Karpas-422 (cell line): ENCODE data around the gene IFNL3. TPM values are rescaled to one million over a fixed set of nuclear protein-coding genes. Genes with fewer than 3 reads are reported as not detected.
"Not testable (repeated sequence)": the region's sequence is repeated elsewhere in the genome, so short reads cannot be mapped to it uniquely, and the experiment has no call there.

Source experiments
- DNase-seq: peaks from one replicate; pipeline ENCODE4 v3.0.0-alpha.2; 2015
- H2AFZ ChIP-seq: fragments of 200-600 bp; sonication (generic); 2 replicates; pipeline ENCODE4 v1.6.1; 2014; ENCODE audit warnings: antibody characterized with exemption, low read length, mixed read lengths
- H3K27ac ChIP-seq: fragments of 200-600 bp; sonication (generic); 2 replicates; pipeline ENCODE4 v1.5.1; 2014; ENCODE audit warnings: mild to moderate bottlenecking, low read length, moderate library complexity
- H3K27me3 ChIP-seq: fragments of 200-600 bp; sonication (generic); 2 replicates; pipeline ENCODE4 v1.6.1; 2014; ENCODE audit warnings: low read length, mixed read lengths
- H3K36me3 ChIP-seq: fragments of 200-600 bp; sonication (generic); 2 replicates; pipeline ENCODE4 v1.6.1; 2014; ENCODE audit warnings: low read length, mixed read lengths; ENCODE audit not compliant: insufficient read depth
- H3K4me1 ChIP-seq: fragments of 200-600 bp; sonication (generic); 2 replicates; pipeline ENCODE4 v1.6.1; 2014; ENCODE audit warnings: mild to moderate bottlenecking, low read length, mixed read lengths
- H3K4me2 ChIP-seq: fragments of 200-600 bp; sonication (generic); 2 replicates; pipeline ENCODE4 v1.6.1; 2014; ENCODE audit warnings: low read length, low read depth, mild to moderate bottlenecking; ENCODE audit not compliant: poor library complexity, severe bottlenecking
- H3K4me3 ChIP-seq: fragments of 200-600 bp; sonication (generic); 2 replicates; pipeline ENCODE4 v1.5.1; 2014; ENCODE audit warnings: mild to moderate bottlenecking, antibody characterized with exemption, low read length, mixed read lengths
- H3K79me2 ChIP-seq: fragments of 200-600 bp; sonication (generic); 2 replicates; pipeline ENCODE4 v1.6.1; 2014; ENCODE audit warnings: mild to moderate bottlenecking, low read length, mixed read lengths
- H3K9ac ChIP-seq: fragments of 200-600 bp; sonication (generic); 2 replicates; pipeline ENCODE4 v1.6.0; 2014; ENCODE audit warnings: low read length
- H3K9me2 ChIP-seq: fragments of 200-600 bp; sonication (generic), shearing (Covaris generic); replicated peaks from 2 replicates; pipeline ENCODE4 v1.6.0; 2014; ENCODE audit warnings: mild to moderate bottlenecking, low read length, moderate library complexity; ENCODE audit not compliant: insufficient read depth
- H3K9me3 ChIP-seq: fragments of 300-700, 200-600 bp; sonication (generic); 2 replicates; pipeline ENCODE4 v1.6.1; 2014; ENCODE audit warnings: low read length, mixed read lengths
- H4K20me1 ChIP-seq: fragments of 200-600 bp; sonication (generic); 2 replicates; pipeline ENCODE4 v1.6.1; 2014; ENCODE audit warnings: mild to moderate bottlenecking, antibody characterized with exemption, low read length, low read depth; ENCODE audit not compliant: insufficient read depth
- total RNA-seq: library from RNA; depleted of rRNA; stranded (reverse); fragments of >200 nt; shearing (Covaris generic); gene quantifications from 2 replicates; pipeline ENCODE4 v1.2.3, GENCODE V29; 2014; ENCODE audit warnings: low replicate concordance

IFNL3 gene
- total RNA-seq, 1 experiment from 2014 or later: not detected

DNA sequence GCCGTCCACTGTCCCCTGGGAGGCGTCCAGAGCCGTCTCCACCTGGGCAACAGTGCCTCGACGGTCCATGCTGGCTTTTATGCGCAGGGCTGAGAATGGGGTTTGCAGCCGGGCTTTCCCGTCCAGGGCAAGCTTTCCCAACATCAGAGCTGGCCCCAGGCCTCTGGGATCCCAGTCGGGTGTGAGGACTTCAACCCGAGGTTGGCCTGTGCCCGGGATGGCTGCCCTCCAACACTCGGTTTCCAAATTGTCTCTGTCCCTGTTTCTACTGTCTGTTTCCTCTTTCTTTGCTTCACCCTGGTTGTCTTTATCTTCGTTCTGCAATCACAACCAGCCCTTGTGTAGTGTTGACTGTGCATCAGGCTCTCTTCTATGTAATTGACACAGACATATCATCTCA, 4.0 kb upstream of the IFNL3 start, which contains the start of gene IFNL4:
Gene IFNL4 (minus strand): TSS at position 51 of the 400 bp plus-strand sequence.
- no peak within 1 kb of the TSS for H3K4me3 ChIP-seq

GRCh38 chr19:39247701-39248664, 3.2 kb upstream of the IFNL3 start:
- H3K9ac ChIP-seq: no peak overlapping the region
- no peaks in the 10 kb centered on the region for H3K9me2 ChIP-seq
- H3K4me2 ChIP-seq: no peak overlapping the region

More for the DNA sequence above, 4.0 kb upstream of the IFNL3 start, which contains the start of gene IFNL4:
- Histone ChIP-seq H3K27ac (no peak within 1 kb of the TSS), H3K27me3 (no peaks in the 10 kb centered on the region), H2AFZ (no peak within 1 kb of the TSS), H3K9me2 (no peaks in the 10 kb centered on the region), H3K4me1 (no peaks in the 10 kb centered on the region), H3K79me2 (no peaks in the 10 kb centered on the region), H3K9me3 (no peaks in the 10 kb centered on the region), H3K4me2 (no peak within 1 kb of the TSS), H3K9ac (no peak within 1 kb of the TSS), H3K36me3 (no peaks in the 10 kb centered on the region), H4K20me1 (no peaks in the 10 kb centered on the region)
- no peak for DNase-seq

GRCh38 chr19:39246951-39247669, 2.3 kb upstream of the IFNL3 start:
- H4K20me1 ChIP-seq: no peaks in the 10 kb centered on the region
- no peak overlapping the region for H2AFZ ChIP-seq
- no peaks in the 10 kb centered on the region for H3K4me1 ChIP-seq
- no peak overlapping the region for H3K4me2 ChIP-seq
- H3K36me3 ChIP-seq: no peaks in the 10 kb centered on the region
- no peak overlapping the region for H3K27ac ChIP-seq
- H3K4me3 ChIP-seq: no peak overlapping the region
- H3K9me3 ChIP-seq: no peaks in the 10 kb centered on the region
- H3K79me2 ChIP-seq: no peaks in the 10 kb centered on the region
- no peaks in the 10 kb centered on the region for H3K27me3 ChIP-seq
- no peak for DNase-seq
- no peak overlapping the region for H3K9ac ChIP-seq
- no peaks in the 10 kb centered on the region for H3K9me2 ChIP-seq

More at GRCh38 chr19:39247701-39248664, 3.2 kb upstream of the IFNL3 start:
- no peak for DNase-seq
- Histone ChIP-seq H3K4me3 (no peak overlapping the region), H3K36me3 (no peaks in the 10 kb centered on the region), H3K4me1 (no peaks in the 10 kb centered on the region), H3K79me2 (no peaks in the 10 kb centered on the region), H3K27ac (no peak overlapping the region), H3K27me3 (no peaks in the 10 kb centered on the region), H2AFZ (no peak overlapping the region), H4K20me1 (no peaks in the 10 kb centered on the region), H3K9me3 (no peaks in the 10 kb centered on the region)

DNA sequence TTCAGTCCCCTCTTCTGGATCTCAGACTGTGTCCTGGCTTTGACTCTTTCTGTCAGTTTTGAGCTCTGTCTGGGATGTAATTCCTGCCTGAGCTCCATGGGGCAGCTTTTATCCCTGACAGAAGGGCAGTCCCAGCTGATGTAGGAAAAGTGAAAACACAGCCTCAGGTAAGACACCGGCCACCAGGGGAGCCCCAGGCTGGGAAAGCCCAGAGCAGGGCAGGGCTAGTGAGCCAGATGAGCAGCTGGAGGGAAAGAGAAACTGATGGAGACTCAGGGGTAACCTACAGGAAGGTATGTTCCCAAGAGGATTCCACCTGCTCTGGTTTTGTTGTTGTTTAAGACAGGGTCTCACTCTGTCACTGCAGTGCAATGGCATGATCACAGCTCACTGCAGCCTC, 360 bp upstream of the IFNL3 start:
- H3K4me3 ChIP-seq, H3K27me3 ChIP-seq, H3K9ac ChIP-seq, H3K4me2 ChIP-seq, H3K9me3 ChIP-seq, H3K9me2 ChIP-seq, H4K20me1 ChIP-seq, DNase-seq, H2AFZ ChIP-seq, H3K4me1 ChIP-seq, H3K79me2 ChIP-seq, H3K36me3 ChIP-seq, H3K27ac ChIP-seq: not testable (repeated sequence)

DNA sequence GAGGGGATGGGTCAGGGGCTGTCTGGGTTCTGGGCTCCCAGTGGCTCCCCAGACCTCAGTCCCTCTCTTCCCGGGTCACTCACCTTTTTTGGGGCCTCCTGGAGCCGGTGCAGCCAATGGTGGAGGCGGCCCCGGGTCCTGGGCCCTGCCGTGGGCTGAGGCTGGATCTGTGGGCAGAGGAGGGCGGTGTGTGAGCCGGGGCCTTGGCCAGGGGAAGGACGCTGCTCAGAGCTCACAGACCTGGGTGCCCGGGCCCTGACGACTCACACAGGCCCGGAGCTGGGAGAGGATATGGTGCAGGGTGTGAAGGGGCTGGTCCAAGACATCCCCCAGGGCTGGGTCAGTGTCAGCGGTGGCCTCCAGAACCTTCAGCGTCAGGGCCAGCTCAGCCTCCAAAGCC, 1.1 kb downstream of the IFNL3 start:
- not testable (repeated sequence) for H3K79me2 ChIP-seq, H3K4me3 ChIP-seq

DNA sequence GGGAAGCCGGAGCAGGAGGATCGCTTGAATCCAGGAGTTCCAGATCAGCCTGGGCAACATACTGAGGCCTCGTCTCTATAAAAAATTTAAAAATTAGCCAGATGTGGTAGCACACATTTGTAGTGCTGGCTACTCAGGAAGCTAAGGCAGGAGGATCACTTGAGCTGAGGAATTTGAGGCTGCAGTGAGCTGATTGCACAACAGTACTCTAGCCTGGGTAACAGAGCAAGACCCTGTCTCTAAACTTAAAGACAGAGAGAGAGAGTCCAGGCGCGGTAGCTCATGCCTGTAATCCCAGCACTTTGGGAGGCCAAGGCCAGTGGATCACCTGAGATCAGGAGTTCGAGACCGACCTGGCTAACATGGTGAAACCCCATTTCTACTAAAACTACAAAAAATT, 4.4 kb downstream of the IFNL3 start:
- Histone ChIP-seq H2AFZ (no peak overlapping the region), H3K4me2 (no peak overlapping the region), H3K4me3 (no peak overlapping the region), H3K9me3 (no peaks in the 10 kb centered on the region), H3K4me1 (peaks cover 6% of the 10 kb centered on the region), H3K9ac (no peak overlapping the region), H4K20me1 (no peaks in the 10 kb centered on the region), H3K79me2 (no peaks in the 10 kb centered on the region), H3K36me3 (no peaks in the 10 kb centered on the region), H3K27me3 (no peaks in the 10 kb centered on the region), H3K27ac (no peak overlapping the region), H3K9me2 (no peaks in the 10 kb centered on the region)
- no peak for DNase-seq

More for the DNA sequence above, 1.1 kb downstream of the IFNL3 start:
- H4K20me1 ChIP-seq, H2AFZ ChIP-seq, H3K9ac ChIP-seq, DNase-seq, H3K36me3 ChIP-seq, H3K4me2 ChIP-seq, H3K27me3 ChIP-seq, H3K9me2 ChIP-seq, H3K27ac ChIP-seq, H3K4me1 ChIP-seq, H3K9me3 ChIP-seq: not testable (repeated sequence)

DNA sequence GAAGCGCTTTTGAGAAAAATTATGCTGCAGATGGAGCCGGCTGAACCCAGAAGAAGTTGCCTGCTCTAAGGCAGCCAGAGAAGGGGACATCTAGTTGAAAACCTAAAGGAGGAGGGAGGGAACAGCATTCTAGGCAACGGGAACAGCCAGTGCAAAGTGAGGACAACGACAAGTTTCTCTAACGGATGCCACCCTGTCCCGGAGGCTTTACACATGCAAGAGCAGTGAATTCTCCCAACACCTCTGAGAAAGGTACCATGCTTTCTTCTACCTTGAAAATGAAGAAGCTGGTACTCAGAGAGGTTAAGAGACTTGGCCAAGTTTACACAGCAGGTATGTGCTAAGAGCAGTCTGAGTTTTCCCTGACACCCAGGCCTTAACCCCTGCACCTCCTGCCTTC, 5.9 kb downstream of the IFNL3 start:
- no peak overlapping the region for H3K4me2 ChIP-seq
- no peak overlapping the region for H3K9ac ChIP-seq
- no peaks in the 10 kb centered on the region for H3K9me3 ChIP-seq
- no peak overlapping the region for H2AFZ ChIP-seq
- H3K27me3 ChIP-seq: no peaks in the 10 kb centered on the region
- no peaks in the 10 kb centered on the region for H3K9me2 ChIP-seq
- H4K20me1 ChIP-seq: no peaks in the 10 kb centered on the region
- H3K36me3 ChIP-seq: no peaks in the 10 kb centered on the region
- no peak overlapping the region for H3K27ac ChIP-seq
- H3K4me1 ChIP-seq: peaks cover 6% of the 10 kb centered on the region
- no peak overlapping the region for H3K4me3 ChIP-seq
- H3K79me2 ChIP-seq: no peaks in the 10 kb centered on the region
- no peak for DNase-seq

GRCh38 chr19:39238209-39238608, 6.6 kb downstream of the IFNL3 start:
- H3K9ac ChIP-seq: no peak overlapping the region
- no peak overlapping the region for H3K27ac ChIP-seq
- no peaks in the 10 kb centered on the region for H3K36me3 ChIP-seq
- H2AFZ ChIP-seq: peak overlapping the region; percentile 60; the same call in 1 of the 2 replicates
- no peak for DNase-seq
- peaks cover 6% of the 10 kb centered on the region for H3K4me1 ChIP-seq
- H3K4me2 ChIP-seq: no peak overlapping the region
- H3K9me2 ChIP-seq: no peaks in the 10 kb centered on the region
- no peaks in the 10 kb centered on the region for H3K27me3 ChIP-seq
- H3K9me3 ChIP-seq: no peaks in the 10 kb centered on the region
- H3K4me3 ChIP-seq: no peak overlapping the region
- H3K79me2 ChIP-seq: no peaks in the 10 kb centered on the region
- no peaks in the 10 kb centered on the region for H4K20me1 ChIP-seq
